Measurements from ENCODE around the gene INSR.

GRCh38 chr19:7288977-7289376 lies 5.2 kb downstream of the INSR start:
- TF ChIP-seq, protein P1, sequence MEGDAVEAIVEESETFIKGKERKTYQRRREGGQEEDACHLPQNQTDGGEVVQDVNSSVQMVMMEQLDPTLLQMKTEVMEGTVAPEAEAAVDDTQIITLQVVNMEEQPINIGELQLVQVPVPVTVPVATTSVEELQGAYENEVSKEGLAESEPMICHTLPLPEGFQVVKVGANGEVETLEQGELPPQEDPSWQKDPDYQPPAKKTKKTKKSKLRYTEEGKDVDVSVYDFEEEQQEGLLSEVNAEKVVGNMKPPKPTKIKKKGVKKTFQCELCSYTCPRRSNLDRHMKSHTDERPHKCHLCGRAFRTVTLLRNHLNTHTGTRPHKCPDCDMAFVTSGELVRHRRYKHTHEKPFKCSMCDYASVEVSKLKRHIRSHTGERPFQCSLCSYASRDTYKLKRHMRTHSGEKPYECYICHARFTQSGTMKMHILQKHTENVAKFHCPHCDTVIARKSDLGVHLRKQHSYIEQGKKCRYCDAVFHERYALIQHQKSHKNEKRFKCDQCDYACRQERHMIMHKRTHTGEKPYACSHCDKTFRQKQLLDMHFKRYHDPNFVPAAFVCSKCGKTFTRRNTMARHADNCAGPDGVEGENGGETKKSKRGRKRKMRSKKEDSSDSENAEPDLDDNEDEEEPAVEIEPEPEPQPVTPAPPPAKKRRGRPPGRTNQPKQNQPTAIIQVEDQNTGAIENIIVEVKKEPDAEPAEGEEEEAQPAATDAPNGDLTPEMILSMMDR (IDR thresholded peaks at IDR 0.05; ENCODE audit: insufficient read depth, low read length), result no peak
- TF ChIP-seq SPI1 (IDR thresholded peaks at IDR 0.05; ENCODE audit: borderline replicate concordance, low read depth) (no peak), POLR2AphosphoS5 (IDR thresholded peaks at IDR 0.05; ENCODE audit: low read depth) (no peak), GABPA (IDR thresholded peaks at IDR 0.05; ENCODE audit: low read depth) (no peak)
